ENCODE data around the gene TBC1D23. TPM values are rescaled to one million over a fixed set of nuclear protein-coding genes. Genes with fewer than 3 reads are reported as not detected.

TBC1D23 gene
- total and polyA plus RNA-seq, 9 donors: 20.1 to 52.7 (median 36.9) TPM

DNA sequence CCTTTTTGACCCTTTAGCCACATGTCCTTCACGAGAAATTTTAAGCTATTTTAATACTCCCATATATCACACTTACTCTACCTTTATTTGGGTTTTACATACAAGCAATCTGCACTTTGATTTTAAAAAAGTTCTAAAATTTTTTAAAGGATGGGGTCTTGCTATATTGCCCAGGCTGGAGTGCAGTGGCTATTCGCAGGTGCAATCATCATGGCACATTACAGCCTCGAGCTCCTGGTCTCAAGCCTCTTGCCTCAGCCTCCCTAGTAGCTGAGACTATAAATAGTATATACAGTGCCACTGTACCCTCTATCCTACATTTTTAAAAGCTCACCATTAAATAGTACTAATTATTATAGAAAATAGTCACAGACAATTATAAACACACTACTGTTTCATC, 103.6 kb downstream of the TBC1D23 start:
- Histone ChIP-seq H3K27me3 (no peaks in the 10 kb centered on the region), H3K4me3 (no peak overlapping the region), H3K36me3 (no peaks in the 10 kb centered on the region), H3K27ac (no peak overlapping the region), H3K9me3 (no peaks in the 10 kb centered on the region), H3K4me1 (ENCODE audit: insufficient read depth) (no peaks in the 10 kb centered on the region)
- DNase-seq: no peak
- intact Hi-C loops (cut with DNase I): no loop called here
- 89 to 92% (median 91%) methylated on average over 3 of the region's 3 CpGs for WGBS, 3 donors
- TF ChIP-seq POLR2A (IDR thresholded peaks at IDR 0.05): no peak
- TF ChIP-seq, protein P1, sequence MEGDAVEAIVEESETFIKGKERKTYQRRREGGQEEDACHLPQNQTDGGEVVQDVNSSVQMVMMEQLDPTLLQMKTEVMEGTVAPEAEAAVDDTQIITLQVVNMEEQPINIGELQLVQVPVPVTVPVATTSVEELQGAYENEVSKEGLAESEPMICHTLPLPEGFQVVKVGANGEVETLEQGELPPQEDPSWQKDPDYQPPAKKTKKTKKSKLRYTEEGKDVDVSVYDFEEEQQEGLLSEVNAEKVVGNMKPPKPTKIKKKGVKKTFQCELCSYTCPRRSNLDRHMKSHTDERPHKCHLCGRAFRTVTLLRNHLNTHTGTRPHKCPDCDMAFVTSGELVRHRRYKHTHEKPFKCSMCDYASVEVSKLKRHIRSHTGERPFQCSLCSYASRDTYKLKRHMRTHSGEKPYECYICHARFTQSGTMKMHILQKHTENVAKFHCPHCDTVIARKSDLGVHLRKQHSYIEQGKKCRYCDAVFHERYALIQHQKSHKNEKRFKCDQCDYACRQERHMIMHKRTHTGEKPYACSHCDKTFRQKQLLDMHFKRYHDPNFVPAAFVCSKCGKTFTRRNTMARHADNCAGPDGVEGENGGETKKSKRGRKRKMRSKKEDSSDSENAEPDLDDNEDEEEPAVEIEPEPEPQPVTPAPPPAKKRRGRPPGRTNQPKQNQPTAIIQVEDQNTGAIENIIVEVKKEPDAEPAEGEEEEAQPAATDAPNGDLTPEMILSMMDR (IDR thresholded peaks at IDR 0.05): no peak
- TF ChIP-seq EP300 (IDR thresholded peaks at IDR 0.05): no peak

DNA sequence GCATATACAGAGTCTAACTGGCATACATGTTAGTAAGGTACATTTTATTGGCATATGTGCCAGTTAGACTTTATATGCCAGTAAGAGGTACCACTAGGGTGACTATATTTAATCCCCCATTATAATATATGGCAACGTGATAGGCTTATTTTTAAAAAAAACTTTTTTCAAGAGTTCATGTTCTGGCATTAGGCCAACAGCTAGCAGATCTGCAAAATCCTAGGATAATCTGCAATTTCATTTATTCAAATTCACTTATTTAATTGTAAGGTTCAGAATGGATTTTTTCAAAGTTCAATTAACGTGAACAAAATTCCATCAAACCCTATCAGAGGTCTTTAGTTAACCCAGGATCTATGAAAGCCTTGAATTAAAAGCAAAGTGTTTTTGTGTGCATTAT, 105.6 kb downstream of the TBC1D23 start:
- intact Hi-C loops (cut with DNase I): no loop called here
- Histone ChIP-seq H3K36me3 (no peaks in the 10 kb centered on the region), H3K9me3 (no peaks in the 10 kb centered on the region), H3K27me3 (no peaks in the 10 kb centered on the region), H3K27ac (no peak overlapping the region), H3K4me1 (ENCODE audit: insufficient read depth) (no peaks in the 10 kb centered on the region), H3K4me3 (no peak overlapping the region)
- no peak for DNase-seq
- WGBS, 3 donors: 66 to 71% (median 70%) methylated on average over 2 of the region's 2 CpGs
- TF ChIP-seq, protein P1 (IDR thresholded peaks at IDR 0.05): no peak
- TF ChIP-seq POLR2A (IDR thresholded peaks at IDR 0.05): no peak
- no peak for TF ChIP-seq EP300 (IDR thresholded peaks at IDR 0.05)

DNA sequence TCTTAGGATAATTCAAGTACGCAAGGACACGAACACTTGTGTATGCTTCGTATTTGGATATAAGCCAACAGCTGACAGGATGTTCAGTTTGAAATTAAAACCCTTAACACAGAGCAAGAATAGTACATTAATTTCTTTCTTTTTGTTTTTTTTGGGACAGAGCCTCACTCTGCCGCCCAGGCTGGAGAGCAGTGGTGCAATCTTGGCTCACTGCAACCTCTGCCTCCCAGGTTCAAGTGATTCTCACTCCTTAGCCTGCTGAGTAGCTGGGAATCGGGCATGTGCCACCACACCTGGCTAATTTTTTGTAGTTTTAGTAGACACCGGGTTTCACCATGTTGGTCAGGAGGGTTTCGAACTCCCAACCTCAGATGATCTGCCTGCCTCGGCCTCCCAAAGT, 107.6 kb downstream of the TBC1D23 start:
- no peak for DNase-seq
- intact Hi-C loops (cut with DNase I): no loop called here
- WGBS, 3 donors: 69 to 80% (median 76%) methylated on average over 8 of the region's 8 CpGs
- H3K4me1 ChIP-seq (ENCODE audit: insufficient read depth): no peaks in the 10 kb centered on the region
- H3K27me3 ChIP-seq: no peaks in the 10 kb centered on the region
- H3K9me3 ChIP-seq: no peaks in the 10 kb centered on the region
- TF ChIP-seq, protein P1 (IDR thresholded peaks at IDR 0.05): no peak
- no peak for TF ChIP-seq POLR2A (IDR thresholded peaks at IDR 0.05)
- TF ChIP-seq EP300 (IDR thresholded peaks at IDR 0.05): no peak
- no peaks in the 10 kb centered on the region for H3K36me3 ChIP-seq
- no peak overlapping the region for H3K4me3 ChIP-seq
- H3K27ac ChIP-seq: no peak overlapping the region

DNA sequence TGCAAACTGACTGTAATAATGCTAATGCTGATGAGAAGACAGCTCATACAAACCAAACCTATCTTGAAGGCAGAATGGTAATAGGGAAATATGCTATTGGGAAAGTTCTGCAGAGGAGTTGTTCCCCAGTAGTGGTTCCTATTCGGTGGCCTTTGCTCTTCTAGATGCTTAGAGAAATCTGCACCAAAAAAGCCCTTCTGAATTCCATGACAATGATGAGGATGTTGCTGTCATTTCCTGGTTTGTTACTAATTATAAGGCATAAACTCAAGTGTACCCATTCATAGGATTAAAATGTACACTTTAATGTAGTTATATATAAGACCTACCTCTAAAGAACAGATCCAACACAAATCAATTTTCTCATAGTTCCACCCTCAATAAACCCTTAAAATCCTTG, 110.0 kb downstream of the TBC1D23 start:
- Histone ChIP-seq H3K27ac (no peak overlapping the region), H3K9me3 (no peaks in the 10 kb centered on the region), H3K4me3 (no peak overlapping the region), H3K36me3 (no peaks in the 10 kb centered on the region), H3K4me1 (ENCODE audit: insufficient read depth) (no peaks in the 10 kb centered on the region), H3K27me3 (no peaks in the 10 kb centered on the region)
- intact Hi-C loops (cut with DNase I): no loop called here
- TF ChIP-seq POLR2A (IDR thresholded peaks at IDR 0.05) (no peak), EP300 (IDR thresholded peaks at IDR 0.05) (no peak)
- TF ChIP-seq, protein P1 (IDR thresholded peaks at IDR 0.05): no peak
- DNase-seq: no peak
- WGBS, 3 donors: 86 to 97% (median 96%) methylated on average over 1 of the region's 1 CpG

DNA sequence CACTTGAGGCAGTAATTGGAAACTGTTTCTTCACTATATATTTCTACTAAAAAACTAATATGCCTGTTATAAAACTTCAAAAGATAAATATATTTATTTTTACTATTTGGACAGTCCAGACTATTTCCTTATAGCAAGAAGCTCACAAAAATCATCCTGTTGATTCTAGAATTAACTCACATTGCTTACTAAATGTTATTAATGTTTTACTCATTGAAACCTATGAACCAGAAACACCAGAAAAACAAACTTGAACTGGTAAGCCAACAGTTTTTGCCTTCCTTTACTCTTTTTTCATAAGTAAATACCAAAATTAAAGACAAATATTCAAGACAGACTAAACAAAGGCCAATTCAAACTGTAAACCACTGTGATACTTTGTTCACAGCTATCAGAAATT, 113.7 kb downstream of the TBC1D23 start:
- intact Hi-C loops (cut with DNase I): no loop called here
- Histone ChIP-seq H3K36me3 (no peaks in the 10 kb centered on the region), H3K27ac (no peak overlapping the region), H3K27me3 (no peaks in the 10 kb centered on the region), H3K4me3 (no peak overlapping the region), H3K4me1 (ENCODE audit: insufficient read depth) (no peaks in the 10 kb centered on the region), H3K9me3 (no peaks in the 10 kb centered on the region)
- no peak for TF ChIP-seq POLR2A (IDR thresholded peaks at IDR 0.05)
- TF ChIP-seq, protein P1 (IDR thresholded peaks at IDR 0.05): no peak
- TF ChIP-seq EP300 (IDR thresholded peaks at IDR 0.05): no peak
- DNase-seq: no peak
